Nucleus accumbens (tissue), 56 donors: Measurements from ENCODE around the gene PTGFR.

ENCODE experiments used
- DNase-seq, 56 donors: peaks; one replicate each; lab custom pipeline; 2025; lab: John Stamatoyannopoulos, UW

PTGFR gene, protein sequence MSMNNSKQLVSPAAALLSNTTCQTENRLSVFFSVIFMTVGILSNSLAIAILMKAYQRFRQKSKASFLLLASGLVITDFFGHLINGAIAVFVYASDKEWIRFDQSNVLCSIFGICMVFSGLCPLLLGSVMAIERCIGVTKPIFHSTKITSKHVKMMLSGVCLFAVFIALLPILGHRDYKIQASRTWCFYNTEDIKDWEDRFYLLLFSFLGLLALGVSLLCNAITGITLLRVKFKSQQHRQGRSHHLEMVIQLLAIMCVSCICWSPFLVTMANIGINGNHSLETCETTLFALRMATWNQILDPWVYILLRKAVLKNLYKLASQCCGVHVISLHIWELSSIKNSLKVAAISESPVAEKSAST

DNA sequence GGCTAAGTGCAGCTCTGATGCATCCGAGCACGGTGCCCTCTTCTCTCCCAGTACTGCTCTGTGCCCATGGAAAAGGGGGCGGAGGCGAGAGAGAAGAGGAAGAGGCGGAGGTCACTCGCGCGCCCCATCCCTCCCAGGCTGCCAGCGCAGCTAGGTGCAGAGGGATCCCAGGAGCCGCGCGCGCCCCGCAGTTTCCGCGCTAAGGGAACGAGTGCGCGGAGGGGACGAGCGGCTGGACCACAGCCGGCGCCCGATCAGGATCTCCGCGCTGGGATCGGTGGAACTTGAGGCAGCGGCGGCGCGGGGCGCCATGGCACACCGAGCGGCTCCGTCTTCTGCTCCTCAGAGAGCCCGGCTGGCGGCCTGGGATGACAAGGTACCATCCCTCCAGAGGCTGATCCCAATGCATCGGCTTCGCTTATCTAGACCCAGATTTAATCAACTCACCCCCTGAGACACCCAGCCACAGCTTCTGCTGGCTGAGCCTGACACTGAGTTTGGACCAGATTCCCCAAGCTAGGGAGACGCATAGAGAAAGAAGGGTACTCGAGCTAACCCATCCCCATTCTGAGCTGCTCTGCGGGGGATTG is at the start of gene PTGFR:
TSS of gene PTGFR (plus strand) at position 114 of the 590 bp plus-strand sequence. CDS start 1,770 bp downstream, outside the sequence.
- peak in 2 of 56 donors; percentile 14 to 29 for DNase-seq

DNA sequence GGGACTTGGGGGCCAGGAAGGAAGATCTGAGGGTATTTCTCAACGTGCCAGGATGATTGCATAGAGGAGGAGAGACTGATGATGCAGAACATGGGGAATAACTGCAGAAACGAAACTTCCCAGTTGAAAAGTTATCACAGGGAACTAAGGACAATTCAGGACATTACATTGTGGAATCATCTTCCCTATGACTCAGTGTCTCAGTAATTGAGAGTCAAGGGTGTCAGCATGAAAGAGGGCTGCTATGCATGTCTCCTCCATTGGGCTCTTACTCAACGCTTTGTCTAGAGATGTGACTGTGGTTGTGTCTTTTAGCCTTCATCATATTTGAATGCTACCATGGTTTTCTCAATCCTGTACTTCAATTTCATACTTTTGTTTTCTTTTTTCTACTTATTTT is 48.9 kb upstream of the PTGFR start:
- DNase-seq, result no peak

GRCh38 chr1:78447086-78447485 is 43.7 kb upstream of the PTGFR start:
- DNase-seq, result no peak

GRCh38 chr1:78464449-78464891 is 26.3 kb upstream of the PTGFR start:
- DNase-seq, result no peak

GRCh38 chr1:78465143-78465542 is 25.6 kb upstream of the PTGFR start:
- no peak for DNase-seq

- no peak for DNase-seq
Observed at GRCh38 chr1:78468521-78468920, 22.3 kb upstream of the PTGFR start.

DNA sequence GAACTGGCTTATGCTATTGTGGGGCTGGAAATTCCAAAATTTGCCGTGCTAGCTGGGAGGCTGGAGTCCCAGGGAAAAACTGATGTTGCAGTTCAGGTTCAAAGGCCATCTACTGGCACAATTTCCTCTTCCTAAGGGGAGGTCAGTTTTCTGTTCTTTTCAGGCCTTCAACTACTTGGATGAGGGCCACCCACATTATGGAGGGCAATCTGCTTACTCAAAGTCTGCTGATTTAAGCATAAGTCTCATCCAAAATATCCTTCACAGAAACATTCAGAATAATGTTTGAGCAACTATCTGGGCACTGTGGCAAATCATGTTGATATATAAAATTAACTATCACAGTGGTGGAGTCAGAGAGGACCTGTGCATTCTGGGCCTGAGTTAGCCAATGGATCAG is 21.2 kb upstream of the PTGFR start:
- no peak for DNase-seq

DNA sequence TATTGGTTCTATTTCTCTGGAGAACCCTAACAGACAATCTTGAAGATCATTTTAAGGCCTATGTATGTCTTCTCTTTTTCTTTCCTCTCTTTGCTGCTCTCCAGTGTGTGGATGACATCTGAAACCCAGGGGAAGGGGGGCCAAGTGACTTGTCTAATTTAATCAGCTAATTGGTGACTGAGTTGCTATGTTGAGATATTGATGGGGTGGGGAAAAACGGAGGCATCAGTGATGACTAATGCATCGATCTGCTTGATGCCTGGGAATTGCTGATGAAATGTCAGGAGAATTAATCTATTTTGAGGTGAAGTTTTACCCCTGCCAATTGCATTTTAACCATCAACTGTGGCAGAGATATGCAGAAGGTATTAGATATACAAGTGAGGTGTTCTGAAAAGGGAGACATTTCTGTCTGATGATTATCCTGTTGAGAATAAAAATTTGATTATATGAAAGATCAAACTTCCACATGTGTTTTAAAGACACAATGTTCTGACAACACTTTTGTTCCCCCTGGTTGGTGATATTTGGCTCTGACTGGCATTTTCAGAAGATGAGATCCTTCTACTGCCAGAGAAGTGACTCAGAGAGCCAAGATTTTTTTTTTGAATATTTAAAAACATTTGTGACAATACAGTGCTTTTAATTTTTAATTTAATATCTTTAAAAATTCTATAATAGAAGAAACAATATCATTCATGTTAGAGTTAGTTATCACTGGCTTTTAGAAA is 18.7 kb upstream of the PTGFR start:
- DNase-seq, result peak in 5 of 56 donors; percentile 6 to 31 (median 15)

GRCh38 chr1:78472851-78473496 is 17.8 kb upstream of the PTGFR start:
- DNase-seq, result no peak

- no peak for DNase-seq
Observed at GRCh38 chr1:78474092-78474491, 16.7 kb upstream of the PTGFR start.

GRCh38 chr1:78475888-78476610 is 14.7 kb upstream of the PTGFR start:
- DNase-seq, result no peak

GRCh38 chr1:78483903-78484302 is 6.9 kb upstream of the PTGFR start:
- DNase-seq, result no peak

- no peak for DNase-seq
Observed at GRCh38 chr1:78491451-78492071, 787 bp downstream of the PTGFR start.

GRCh38 chr1:78492386-78492950 is 1.7 kb downstream of the PTGFR start:
- no peak for DNase-seq

GRCh38 chr1:78493451-78493850 is 2.7 kb downstream of the PTGFR start:
- no peak for DNase-seq

DNA sequence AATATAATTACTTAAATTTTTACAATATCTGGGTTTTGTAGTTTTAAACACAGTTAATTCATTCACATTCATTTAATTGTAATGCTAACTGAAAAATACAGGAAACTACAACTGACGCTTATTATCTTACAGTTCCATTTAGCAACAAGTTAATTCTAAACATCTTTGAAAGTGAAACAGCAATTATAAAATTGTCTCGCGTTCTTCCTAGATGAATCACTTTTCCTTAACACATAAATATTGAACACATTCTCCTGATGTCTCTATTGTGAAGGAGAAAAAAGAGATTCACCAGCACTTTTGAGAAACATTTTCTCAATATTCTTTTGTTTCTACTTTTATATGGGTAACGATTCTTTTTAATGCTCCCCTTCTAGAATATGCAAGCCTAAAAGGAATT is 6.4 kb downstream of the PTGFR start:
- DNase-seq, result no peak

- no peak for DNase-seq
Observed at GRCh38 chr1:78500529-78500928, 9.8 kb downstream of the PTGFR start.

GRCh38 chr1:78501203-78501602 is 10.4 kb downstream of the PTGFR start:
- DNase-seq, result no peak

- no peak for DNase-seq
Observed at GRCh38 chr1:78511334-78511733, 20.6 kb downstream of the PTGFR start.
